BLaER1 treated with 17β-estradiol and CSF1 and Interleukin-3, amounts not matched to agents 10 nM and 100 nM (cell line): ENCODE results near the gene FBXW8.

ENCODE experiments used
- H3K27ac ChIP-seq, 11 experiments: shearing (Covaris generic); formaldehyde crosslinking; 2 replicates each; pipeline ENCODE4 v1.8.1; 2022
- H3K27me3 ChIP-seq, 11 experiments: shearing (Covaris generic); formaldehyde crosslinking; 2 replicates each; pipeline ENCODE4 v1.8.1; 2022
- H3K36me3 ChIP-seq, 11 experiments: shearing (Covaris generic); formaldehyde crosslinking; 2 replicates each; pipeline ENCODE4 v1.8.1; 2022
- H3K4me1 ChIP-seq, 10 experiments: shearing (Covaris generic); formaldehyde crosslinking; 2 replicates each; pipeline ENCODE4 v1.8.1; 2022
- H3K4me2 ChIP-seq, 11 experiments: shearing (Covaris generic); formaldehyde crosslinking; 2 replicates each; pipeline ENCODE4 v1.8.1; 2022
- H3K4me3 ChIP-seq, 10 experiments: shearing (Covaris generic); formaldehyde crosslinking; 2 replicates each; pipeline ENCODE4 v1.8.1; 2022
- H3K9ac ChIP-seq, 11 experiments: shearing (Covaris generic); formaldehyde crosslinking; 2 replicates each; pipeline ENCODE4 v1.8.1; 2022
- H3K9me3 ChIP-seq, 11 experiments: shearing (Covaris generic); formaldehyde crosslinking; replicated peaks in 1 of 11; 2 replicates each; pipeline ENCODE4 v1.8.1; 2022
- H4K20me1 ChIP-seq, 11 experiments: shearing (Covaris generic); formaldehyde crosslinking; 2 replicates each; pipeline ENCODE4 v1.8.1; 2022
- Cebpa-rat ChIP-seq, 11 experiments: shearing (Covaris generic); IDR thresholded peaks; 2 replicates each; pipeline ENCODE4 v1.8.1; 2022

FBXW8 gene

GRCh38 chr12:117038023-117038680 is 127.4 kb downstream of the FBXW8 start:
- H4K20me1 ChIP-seq: peaks cover 0 to 6% (median 0%) of the 10 kb centered on the region in 11 experiments; a peak in 1 of 22 replicates
- peak overlapping the region; percentile 38 to 97 (median 91) for H3K4me2 ChIP-seq
- peaks cover 73 to 100% (median 100%) of the 10 kb centered on the region in 10 experiments for H3K4me1 ChIP-seq
- H3K27ac ChIP-seq: peak overlapping the region in 5 of 11 experiments; percentile 15 to 87 (median 86); a peak in 7 of 22 replicates
- no peak for TF ChIP-seq Cebpa-rat (IDR thresholded peaks at IDR 0.05)
- no peaks in the 10 kb centered on the region for H3K9me3 ChIP-seq
- H3K27me3 ChIP-seq: peaks cover 7 to 38% (median 15%) of the 10 kb centered on the region in 11 experiments; a peak in 21 of 22 replicates
- no peaks in the 10 kb centered on the region for H3K36me3 ChIP-seq
- H3K9ac ChIP-seq: peak overlapping the region in 4 of 11 experiments; percentile 4 to 48 (median 33); a peak in 5 of 22 replicates
- no peak overlapping the region for H3K4me3 ChIP-seq

- H3K27me3 ChIP-seq: peaks cover 0 to 31% (median 7%) of the 10 kb centered on the region in 11 experiments; a peak in 18 of 22 replicates
- no peak for TF ChIP-seq Cebpa-rat (IDR thresholded peaks at IDR 0.05)
- peak overlapping the region; percentile 86 to 97 (median 91) for H3K4me2 ChIP-seq
- no peaks in the 10 kb centered on the region for H3K36me3 ChIP-seq
- H4K20me1 ChIP-seq: peaks cover 0 to 1% (median 0%) of the 10 kb centered on the region in 11 experiments; a peak in 1 of 22 replicates
- H3K9ac ChIP-seq: peak overlapping the region in 2 of 11 experiments; percentile 66 to 78; a peak in 3 of 22 replicates
- no peaks in the 10 kb centered on the region for H3K9me3 ChIP-seq
- H3K4me1 ChIP-seq: peaks cover 75 to 100% (median 100%) of the 10 kb centered on the region in 10 experiments
- no peak overlapping the region for H3K4me3 ChIP-seq
- peak overlapping the region in 7 of 11 experiments; percentile 78 to 88 (median 86); a peak in 11 of 22 replicates for H3K27ac ChIP-seq
Observed at GRCh38 chr12:117038919-117039318, 128.2 kb downstream of the FBXW8 start.

- peak overlapping the region; percentile 86 to 97 (median 91) for H3K4me2 ChIP-seq
- H3K4me1 ChIP-seq: peaks cover 77 to 100% (median 100%) of the 10 kb centered on the region in 10 experiments
- peak overlapping the region in 4 of 10 experiments; percentile 16 to 26 (median 24); a peak in 4 of 20 replicates for H3K4me3 ChIP-seq
- TF ChIP-seq Cebpa-rat (IDR thresholded peaks at IDR 0.05): peak in 2 of 11 experiments; percentile 22 to 33; a peak in 1 of 22 replicates
- peak overlapping the region; percentile 33 to 88 (median 80); a peak in 19 of 22 replicates for H3K27ac ChIP-seq
- H3K27me3 ChIP-seq: peaks cover 0 to 21% (median 0%) of the 10 kb centered on the region in 11 experiments; a peak in 8 of 22 replicates
- no peaks in the 10 kb centered on the region for H3K9me3 ChIP-seq
- H4K20me1 ChIP-seq: no peaks in the 10 kb centered on the region
- H3K9ac ChIP-seq: peak overlapping the region in 10 of 11 experiments; percentile 3 to 78 (median 61); a peak in 15 of 22 replicates
- H3K36me3 ChIP-seq: no peaks in the 10 kb centered on the region
Observed at GRCh38 chr12:117039891-117040309, 129.2 kb downstream of the FBXW8 start.

GRCh38 chr12:117040496-117040895 is 129.7 kb downstream of the FBXW8 start:
- peak overlapping the region in 9 of 11 experiments; percentile 56 to 78 (median 62); a peak in 14 of 22 replicates for H3K9ac ChIP-seq
- no peaks in the 10 kb centered on the region for H3K9me3 ChIP-seq
- H3K4me2 ChIP-seq: peak overlapping the region; percentile 86 to 97 (median 91)
- no peak for TF ChIP-seq Cebpa-rat (IDR thresholded peaks at IDR 0.05)
- H4K20me1 ChIP-seq: no peaks in the 10 kb centered on the region
- H3K4me3 ChIP-seq: 0 out of 20 replicates have a peak overlapping the region, but pooled peaks of 1 of the 10 experiments have one; percentile 23
- no peaks in the 10 kb centered on the region for H3K36me3 ChIP-seq
- peaks cover 0 to 15% (median 0%) of the 10 kb centered on the region in 11 experiments; a peak in 6 of 22 replicates for H3K27me3 ChIP-seq
- H3K4me1 ChIP-seq: peaks cover 77 to 100% (median 100%) of the 10 kb centered on the region in 10 experiments
- H3K27ac ChIP-seq: peak overlapping the region; percentile 45 to 88 (median 80); a peak in 19 of 22 replicates

- H3K4me3 ChIP-seq: no peak overlapping the region
- H3K9ac ChIP-seq: peak overlapping the region in 7 of 11 experiments; percentile 5 to 52 (median 44); a peak in 7 of 22 replicates
- H3K36me3 ChIP-seq: peaks cover 0 to 4% (median 0%) of the 10 kb centered on the region in 11 experiments; a peak in 2 of 22 replicates
- H3K27me3 ChIP-seq: peaks cover 0 to 2% (median 0%) of the 10 kb centered on the region in 11 experiments; a peak in 4 of 22 replicates
- no peaks in the 10 kb centered on the region for H3K9me3 ChIP-seq
- peak overlapping the region; percentile 86 to 97 (median 91) for H3K4me2 ChIP-seq
- no peak for TF ChIP-seq Cebpa-rat (IDR thresholded peaks at IDR 0.05)
- H3K27ac ChIP-seq: peak overlapping the region in 10 of 11 experiments; percentile 20 to 88 (median 60); a peak in 14 of 22 replicates
- peaks cover 90 to 100% (median 100%) of the 10 kb centered on the region in 10 experiments for H3K4me1 ChIP-seq
- H4K20me1 ChIP-seq: no peaks in the 10 kb centered on the region
Observed at GRCh38 chr12:117041798-117042170, 131.0 kb downstream of the FBXW8 start.

- Histone ChIP-seq H3K36me3 (peaks cover 0 to 9% (median 0%) of the 10 kb centered on the region in 11 experiments; a peak in 3 of 22 replicates), H4K20me1 (no peaks in the 10 kb centered on the region), H3K9ac (peak overlapping the region in 7 of 11 experiments; percentile 5 to 52 (median 44); a peak in 9 of 22 replicates), H3K4me1 (peaks cover 94 to 100% (median 100%) of the 10 kb centered on the region in 10 experiments), H3K27me3 (no peaks in the 10 kb centered on the region), H3K27ac (peak overlapping the region in 10 of 11 experiments; percentile 20 to 88 (median 60); a peak in 13 of 22 replicates), H3K4me2 (peak overlapping the region; percentile 86 to 97 (median 91)), H3K4me3 (no peak overlapping the region), H3K9me3 (no peaks in the 10 kb centered on the region)
- no peak for TF ChIP-seq Cebpa-rat (IDR thresholded peaks at IDR 0.05)
Observed at GRCh38 chr12:117042171-117042842, 131.6 kb downstream of the FBXW8 start.

GRCh38 chr12:117042862-117043261 is 132.1 kb downstream of the FBXW8 start:
- Histone ChIP-seq H3K4me2 (peak overlapping the region; percentile 86 to 97 (median 91)), H3K9me3 (no peaks in the 10 kb centered on the region), H3K9ac (peak overlapping the region in 1 of 11 experiments; percentile 15; a peak in 2 of 22 replicates), H3K27me3 (no peaks in the 10 kb centered on the region), H3K4me1 (peaks cover 95 to 100% (median 100%) of the 10 kb centered on the region in 10 experiments), H3K4me3 (no peak overlapping the region), H4K20me1 (no peaks in the 10 kb centered on the region), H3K27ac (peak overlapping the region in 4 of 11 experiments; percentile 12 to 87 (median 52); a peak in 3 of 22 replicates), H3K36me3 (peaks cover 0 to 9% (median 0%) of the 10 kb centered on the region in 11 experiments; a peak in 3 of 22 replicates)
- no peak for TF ChIP-seq Cebpa-rat (IDR thresholded peaks at IDR 0.05)

GRCh38 chr12:117044311-117044710 is 133.6 kb downstream of the FBXW8 start:
- peak overlapping the region; percentile 86 to 97 (median 91) for H3K4me2 ChIP-seq
- peaks cover 0 to 16% (median 4%) of the 10 kb centered on the region in 11 experiments; a peak in 7 of 22 replicates for H3K36me3 ChIP-seq
- no peak for TF ChIP-seq Cebpa-rat (IDR thresholded peaks at IDR 0.05)
- H3K4me1 ChIP-seq: peaks cover 95 to 100% (median 100%) of the 10 kb centered on the region in 10 experiments
- H3K9ac ChIP-seq: peak overlapping the region; percentile 69 to 78 (median 72); a peak in 14 of 22 replicates
- no peaks in the 10 kb centered on the region for H3K27me3 ChIP-seq
- H3K4me3 ChIP-seq: 0 out of 20 replicates have a peak overlapping the region, but pooled peaks of 2 of the 10 experiments have one; percentile 4 to 37
- no peaks in the 10 kb centered on the region for H3K9me3 ChIP-seq
- H3K27ac ChIP-seq: peak overlapping the region; percentile 63 to 86 (median 80); a peak in 20 of 22 replicates
- H4K20me1 ChIP-seq: no peaks in the 10 kb centered on the region
